GM23338 (cell line): ENCODE data around the gene CEP350. TPM values are rescaled to one million over a fixed set of nuclear protein-coding genes. Genes with fewer than 3 reads are reported as not detected.

ENCODE experiments used
- ATAC-seq: fragments of 200-7000 bp; cut with Tn5 transposase; 3 replicates; pipeline ENCODE4 v1.9.1; 2020
- DNase-seq: peaks from one replicate; pipeline ENCODE4 v3.0.0-alpha.2; 2015; ENCODE audit warnings: low spot score
- H2AFZ ChIP-seq: fragments of 200-600 bp; sonication (generic); 2 replicates; pipeline ENCODE4 v1.8.0; 2016; ENCODE audit warnings: antibody characterized with exemption, mild to moderate bottlenecking, moderate library complexity
- H3F3A ChIP-seq: fragments of 200-600 bp; sonication (generic); replicated peaks from 2 replicates; pipeline ENCODE4 v1.8.0; 2017; ENCODE audit warnings: antibody characterized with exemption, mixed run types, low read depth
- H3K27ac ChIP-seq: fragments of 200-600 bp; sonication (generic); 2 replicates; pipeline ENCODE4 v1.6.1; 2016; ENCODE audit warnings: low read depth
- H3K27me3 ChIP-seq: fragments of 200-600 bp; sonication (generic); 2 replicates; pipeline ENCODE4 v1.8.0; 2016; ENCODE audit warnings: mild to moderate bottlenecking, mixed run types, moderate library complexity; ENCODE audit not compliant: insufficient read depth
- H3K36me3 ChIP-seq: fragments of 200-600 bp; sonication (generic); 2 replicates; pipeline ENCODE4 v1.8.0; 2016; ENCODE audit warnings: mild to moderate bottlenecking; ENCODE audit not compliant: insufficient read depth
- H3K4me1 ChIP-seq: fragments of 200-600 bp; sonication (generic); 2 replicates; pipeline ENCODE4 v1.8.0; 2016; ENCODE audit warnings: mild to moderate bottlenecking, moderate library complexity; ENCODE audit not compliant: insufficient read depth
- H3K4me2 ChIP-seq: fragments of 200-600 bp; sonication (generic); 2 replicates; pipeline ENCODE4 v1.7.1; 2017; ENCODE audit warnings: mixed run types
- H3K4me3 ChIP-seq: fragments of 200-600 bp; sonication (generic); 2 replicates; pipeline ENCODE4 v1.6.1; 2016; ENCODE audit warnings: mixed run types
- H3K79me2 ChIP-seq: fragments of 200-600 bp; sonication (generic); replicated peaks from 2 replicates; pipeline ENCODE4 v1.8.0; 2017; ENCODE audit warnings: mild to moderate bottlenecking; ENCODE audit not compliant: insufficient read depth
- H3K9me2 ChIP-seq: fragments of 200-600 bp; sonication (generic); 2 replicates; pipeline ENCODE4 v1.8.0; 2017; ENCODE audit not compliant: insufficient read depth
- H4K20me1 ChIP-seq: fragments of 200-600 bp; sonication (generic); replicated peaks from 2 replicates; pipeline ENCODE4 v1.8.0; 2017; ENCODE audit warnings: mild to moderate bottlenecking; ENCODE audit not compliant: insufficient read depth
- H3K27ac Mint-ChIP-seq: 2 replicates; pipeline ENCODE4 v1.8.0; 2020; ENCODE audit warnings: inconsistent platforms, mild to moderate bottlenecking, moderate library complexity, mixed read lengths
- H3K27me3 Mint-ChIP-seq: 3 replicates; pipeline ENCODE4 v1.8.0; 2022; ENCODE audit warnings: low read depth, mild to moderate bottlenecking, moderate library complexity, mixed read lengths, inconsistent platforms; ENCODE audit not compliant: insufficient read depth, poor library complexity
- H3K36me3 Mint-ChIP-seq: 3 replicates; pipeline ENCODE4 v1.8.0; 2021; ENCODE audit warnings: low read depth, mild to moderate bottlenecking, inconsistent platforms, moderate library complexity, mixed read lengths
- H3K4me1 Mint-ChIP-seq: 3 replicates; pipeline ENCODE4 v1.8.0; 2020; ENCODE audit warnings: mild to moderate bottlenecking, inconsistent platforms, mixed read lengths
- H3K4me3 Mint-ChIP-seq: 3 replicates; pipeline ENCODE4 v1.8.0; 2021; ENCODE audit warnings: moderate library complexity, mild to moderate bottlenecking, inconsistent platforms, mixed read lengths
- H3K9me3 Mint-ChIP-seq: 3 replicates; pipeline ENCODE4 v1.8.0; 2020; ENCODE audit warnings: moderate library complexity, mild to moderate bottlenecking, inconsistent platforms, mixed read lengths
- CREB1 ChIP-seq: fragments of 250-450 bp; sonication (Bioruptor Pico); IDR thresholded peaks from 2 replicates; pipeline ENCODE4 v1.5.0; 2020; ENCODE audit warnings: low read depth, mild to moderate bottlenecking, moderate library complexity
- EZH2 ChIP-seq: fragments of 200-600 bp; sonication (generic); IDR thresholded peaks from one replicate; pipeline ENCODE4 v1.8.0; 2017; ENCODE audit warnings: antibody characterized with exemption, mild to moderate bottlenecking, low read depth; ENCODE audit not compliant: unreplicated experiment
- EZH2phosphoT487 ChIP-seq: fragments of 200-600 bp; sonication (generic); IDR thresholded peaks from one replicate; pipeline ENCODE4 v1.8.1; 2018; ENCODE audit warnings: antibody characterized with exemption; ENCODE audit not compliant: unreplicated experiment
- JUNB ChIP-seq: IDR thresholded peaks from one replicate; pipeline ENCODE4 v1.6.1; 2016; ENCODE audit warnings: antibody characterized with exemption; ENCODE audit not compliant: unreplicated experiment
- NANOG ChIP-seq: IDR thresholded peaks from 2 replicates; pipeline ENCODE4 v1.6.1; 2016; ENCODE audit warnings: antibody characterized with exemption, borderline replicate concordance
- POLR2AphosphoS5 ChIP-seq: IDR thresholded peaks from 2 replicates; pipeline ENCODE4 v1.6.1; 2016; ENCODE audit warnings: antibody characterized with exemption, low read depth
- STAT1 ChIP-seq: IDR thresholded peaks from one replicate; pipeline ENCODE4 v1.6.1; 2016; ENCODE audit warnings: antibody characterized with exemption; ENCODE audit not compliant: unreplicated experiment
- ZNF114 ChIP-seq: fragments of 250-450 bp; sonication (Bioruptor Pico); IDR thresholded peaks from 2 replicates; pipeline ENCODE4 v1.5.0; 2020; ENCODE audit warnings: mild to moderate bottlenecking, moderate library complexity
- ZNF331 ChIP-seq: fragments of 250-450 bp; sonication (Bioruptor Pico); IDR thresholded peaks from 2 replicates; pipeline ENCODE4 v1.5.0; 2020; ENCODE audit warnings: low read depth, mild to moderate bottlenecking, moderate library complexity
- polyA plus RNA-seq: library from polyadenylated mRNA; unstranded; fragments of >200 nt; fragmentation: Nextera tagmentation; extraction: Ambion mirVana; gene quantifications from 2 replicates; pipeline ENCODE4 v1.2.1, GENCODE V29; 2016
- total RNA-seq: library from RNA; depleted of rRNA; stranded (reverse); fragments of >200 nt; shearing (Covaris generic); gene quantifications from 2 replicates; pipeline ENCODE4 v1.2.3, GENCODE V29; 2014
- TF ChIP-seq, protein P1 (sequence below): IDR thresholded peaks from 2 replicates; pipeline ENCODE4 v1.6.1; 2016; ENCODE audit warnings: antibody characterized with exemption
- TF ChIP-seq, protein P2 (sequence below), 2 experiments: fragments of 200-600 bp in 1 of 2; sonication (generic) in 1 of 2; conservative IDR thresholded peaks; 2 replicates each; pipeline versions ENCODE4 v1.5.1 to v1.6.1; 2016 to 2017; ENCODE audit warnings: antibody characterized with exemption in 2 of 2, low read depth in 2 of 2, mild to moderate bottlenecking in 2 of 2, moderate library complexity in 1 of 2
- TF ChIP-seq, protein P3 (sequence below): fragments of 250-450 bp; sonication (Bioruptor Pico); IDR thresholded peaks from 2 replicates; pipeline ENCODE4 v1.5.0; 2020; ENCODE audit warnings: mild to moderate bottlenecking, moderate library complexity
- TF ChIP-seq, protein P4 (sequence below): IDR thresholded peaks from one replicate; pipeline ENCODE4 v1.6.1; 2018; ENCODE audit warnings: antibody characterized with exemption; ENCODE audit not compliant: unreplicated experiment

CEP350 gene
- total and polyA plus RNA-seq, 2 experiments from 2014 or later = 23.4 to 36.8 TPM

DNA sequence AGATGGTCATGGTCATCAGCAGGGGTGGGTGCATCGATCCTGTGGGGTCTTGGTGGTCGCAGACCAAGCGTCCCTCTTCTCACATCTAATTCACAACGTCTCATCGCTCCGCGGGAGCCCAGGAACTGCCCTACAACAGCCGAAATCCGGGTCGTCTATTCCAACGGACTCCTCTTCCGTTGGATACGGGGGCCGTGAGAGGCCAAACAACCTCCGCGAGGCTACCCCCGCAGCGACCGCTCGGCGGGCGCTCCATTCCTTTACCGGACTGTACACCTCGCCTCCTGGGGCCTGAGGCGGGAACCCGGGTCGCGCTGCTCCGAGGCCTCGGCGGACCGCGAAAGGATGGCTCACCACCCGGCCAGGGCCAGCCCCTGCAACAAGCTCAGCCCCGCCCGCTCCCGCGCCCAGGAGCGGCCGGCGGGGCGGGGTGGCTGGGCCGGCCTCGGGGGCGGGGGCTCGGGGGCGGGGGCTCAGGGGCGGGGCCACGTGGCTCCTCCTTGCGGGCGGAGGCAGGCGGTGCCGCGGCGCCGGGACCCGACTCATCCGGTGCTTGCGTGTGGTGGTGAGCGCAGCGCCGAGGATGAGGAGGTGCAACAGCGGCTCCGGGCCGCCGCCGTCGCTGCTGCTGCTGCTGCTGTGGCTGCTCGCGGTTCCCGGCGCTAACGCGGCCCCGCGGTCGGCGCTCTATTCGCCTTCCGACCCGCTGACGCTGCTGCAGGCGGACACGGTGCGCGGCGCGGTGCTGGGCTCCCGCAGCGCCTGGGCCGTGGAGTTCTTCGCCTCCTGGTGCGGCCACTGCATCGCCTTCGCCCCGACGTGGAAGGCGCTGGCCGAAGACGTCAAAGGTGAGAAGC lies 199.9 kb downstream of the CEP350 start, which contains the start of gene QSOX1:
Gene QSOX1, plus strand, starts transcription at position 545 of the 857 bp plus-strand sequence. Its CDS starts 39 bp downstream, at position 584.
- Histone ChIP-seq H3K9me2 (no peaks in the 10 kb centered on the region; the same call in 1 of the 2 replicates), H3K4me3 (peak within 1 kb of the TSS; percentile 97), H2AFZ (peak within 1 kb of the TSS; percentile 99), H3F3A (no peaks in the 10 kb centered on the region; the same call in 1 of the 2 replicates), H3K4me1 (peaks cover 17% of the 10 kb centered on the region), H3K36me3 (no peaks in the 10 kb centered on the region), H3K4me2 (peak within 1 kb of the TSS; percentile 94), H3K79me2 (peaks cover 31% of the 10 kb centered on the region), H4K20me1 (peaks cover 32% of the 10 kb centered on the region), H3K27ac (no peak within 1 kb of the TSS; the same call in 1 of the 2 replicates), H3K27me3 (peaks cover 34% of the 10 kb centered on the region)
- TF ChIP-seq, protein P1, sequence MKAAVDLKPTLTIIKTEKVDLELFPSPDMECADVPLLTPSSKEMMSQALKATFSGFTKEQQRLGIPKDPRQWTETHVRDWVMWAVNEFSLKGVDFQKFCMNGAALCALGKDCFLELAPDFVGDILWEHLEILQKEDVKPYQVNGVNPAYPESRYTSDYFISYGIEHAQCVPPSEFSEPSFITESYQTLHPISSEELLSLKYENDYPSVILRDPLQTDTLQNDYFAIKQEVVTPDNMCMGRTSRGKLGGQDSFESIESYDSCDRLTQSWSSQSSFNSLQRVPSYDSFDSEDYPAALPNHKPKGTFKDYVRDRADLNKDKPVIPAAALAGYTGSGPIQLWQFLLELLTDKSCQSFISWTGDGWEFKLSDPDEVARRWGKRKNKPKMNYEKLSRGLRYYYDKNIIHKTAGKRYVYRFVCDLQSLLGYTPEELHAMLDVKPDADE = 0 out of 2 replicates have a peak, but pooled peaks have one; percentile 34
- TF ChIP-seq ZNF114 (CRISPR knock-in tag) = no peak
- peak; percentile 82 for TF ChIP-seq POLR2AphosphoS5
- TF ChIP-seq ZNF331 (CRISPR knock-in tag) = no peak
- TF ChIP-seq, protein P2, sequence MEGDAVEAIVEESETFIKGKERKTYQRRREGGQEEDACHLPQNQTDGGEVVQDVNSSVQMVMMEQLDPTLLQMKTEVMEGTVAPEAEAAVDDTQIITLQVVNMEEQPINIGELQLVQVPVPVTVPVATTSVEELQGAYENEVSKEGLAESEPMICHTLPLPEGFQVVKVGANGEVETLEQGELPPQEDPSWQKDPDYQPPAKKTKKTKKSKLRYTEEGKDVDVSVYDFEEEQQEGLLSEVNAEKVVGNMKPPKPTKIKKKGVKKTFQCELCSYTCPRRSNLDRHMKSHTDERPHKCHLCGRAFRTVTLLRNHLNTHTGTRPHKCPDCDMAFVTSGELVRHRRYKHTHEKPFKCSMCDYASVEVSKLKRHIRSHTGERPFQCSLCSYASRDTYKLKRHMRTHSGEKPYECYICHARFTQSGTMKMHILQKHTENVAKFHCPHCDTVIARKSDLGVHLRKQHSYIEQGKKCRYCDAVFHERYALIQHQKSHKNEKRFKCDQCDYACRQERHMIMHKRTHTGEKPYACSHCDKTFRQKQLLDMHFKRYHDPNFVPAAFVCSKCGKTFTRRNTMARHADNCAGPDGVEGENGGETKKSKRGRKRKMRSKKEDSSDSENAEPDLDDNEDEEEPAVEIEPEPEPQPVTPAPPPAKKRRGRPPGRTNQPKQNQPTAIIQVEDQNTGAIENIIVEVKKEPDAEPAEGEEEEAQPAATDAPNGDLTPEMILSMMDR (conservative IDR thresholded peaks at IDR 0.05; ENCODE audit: low read depth in 2 of 2) = no peak
- TF ChIP-seq EZH2phosphoT487 = no peak
- TF ChIP-seq, protein P3, sequence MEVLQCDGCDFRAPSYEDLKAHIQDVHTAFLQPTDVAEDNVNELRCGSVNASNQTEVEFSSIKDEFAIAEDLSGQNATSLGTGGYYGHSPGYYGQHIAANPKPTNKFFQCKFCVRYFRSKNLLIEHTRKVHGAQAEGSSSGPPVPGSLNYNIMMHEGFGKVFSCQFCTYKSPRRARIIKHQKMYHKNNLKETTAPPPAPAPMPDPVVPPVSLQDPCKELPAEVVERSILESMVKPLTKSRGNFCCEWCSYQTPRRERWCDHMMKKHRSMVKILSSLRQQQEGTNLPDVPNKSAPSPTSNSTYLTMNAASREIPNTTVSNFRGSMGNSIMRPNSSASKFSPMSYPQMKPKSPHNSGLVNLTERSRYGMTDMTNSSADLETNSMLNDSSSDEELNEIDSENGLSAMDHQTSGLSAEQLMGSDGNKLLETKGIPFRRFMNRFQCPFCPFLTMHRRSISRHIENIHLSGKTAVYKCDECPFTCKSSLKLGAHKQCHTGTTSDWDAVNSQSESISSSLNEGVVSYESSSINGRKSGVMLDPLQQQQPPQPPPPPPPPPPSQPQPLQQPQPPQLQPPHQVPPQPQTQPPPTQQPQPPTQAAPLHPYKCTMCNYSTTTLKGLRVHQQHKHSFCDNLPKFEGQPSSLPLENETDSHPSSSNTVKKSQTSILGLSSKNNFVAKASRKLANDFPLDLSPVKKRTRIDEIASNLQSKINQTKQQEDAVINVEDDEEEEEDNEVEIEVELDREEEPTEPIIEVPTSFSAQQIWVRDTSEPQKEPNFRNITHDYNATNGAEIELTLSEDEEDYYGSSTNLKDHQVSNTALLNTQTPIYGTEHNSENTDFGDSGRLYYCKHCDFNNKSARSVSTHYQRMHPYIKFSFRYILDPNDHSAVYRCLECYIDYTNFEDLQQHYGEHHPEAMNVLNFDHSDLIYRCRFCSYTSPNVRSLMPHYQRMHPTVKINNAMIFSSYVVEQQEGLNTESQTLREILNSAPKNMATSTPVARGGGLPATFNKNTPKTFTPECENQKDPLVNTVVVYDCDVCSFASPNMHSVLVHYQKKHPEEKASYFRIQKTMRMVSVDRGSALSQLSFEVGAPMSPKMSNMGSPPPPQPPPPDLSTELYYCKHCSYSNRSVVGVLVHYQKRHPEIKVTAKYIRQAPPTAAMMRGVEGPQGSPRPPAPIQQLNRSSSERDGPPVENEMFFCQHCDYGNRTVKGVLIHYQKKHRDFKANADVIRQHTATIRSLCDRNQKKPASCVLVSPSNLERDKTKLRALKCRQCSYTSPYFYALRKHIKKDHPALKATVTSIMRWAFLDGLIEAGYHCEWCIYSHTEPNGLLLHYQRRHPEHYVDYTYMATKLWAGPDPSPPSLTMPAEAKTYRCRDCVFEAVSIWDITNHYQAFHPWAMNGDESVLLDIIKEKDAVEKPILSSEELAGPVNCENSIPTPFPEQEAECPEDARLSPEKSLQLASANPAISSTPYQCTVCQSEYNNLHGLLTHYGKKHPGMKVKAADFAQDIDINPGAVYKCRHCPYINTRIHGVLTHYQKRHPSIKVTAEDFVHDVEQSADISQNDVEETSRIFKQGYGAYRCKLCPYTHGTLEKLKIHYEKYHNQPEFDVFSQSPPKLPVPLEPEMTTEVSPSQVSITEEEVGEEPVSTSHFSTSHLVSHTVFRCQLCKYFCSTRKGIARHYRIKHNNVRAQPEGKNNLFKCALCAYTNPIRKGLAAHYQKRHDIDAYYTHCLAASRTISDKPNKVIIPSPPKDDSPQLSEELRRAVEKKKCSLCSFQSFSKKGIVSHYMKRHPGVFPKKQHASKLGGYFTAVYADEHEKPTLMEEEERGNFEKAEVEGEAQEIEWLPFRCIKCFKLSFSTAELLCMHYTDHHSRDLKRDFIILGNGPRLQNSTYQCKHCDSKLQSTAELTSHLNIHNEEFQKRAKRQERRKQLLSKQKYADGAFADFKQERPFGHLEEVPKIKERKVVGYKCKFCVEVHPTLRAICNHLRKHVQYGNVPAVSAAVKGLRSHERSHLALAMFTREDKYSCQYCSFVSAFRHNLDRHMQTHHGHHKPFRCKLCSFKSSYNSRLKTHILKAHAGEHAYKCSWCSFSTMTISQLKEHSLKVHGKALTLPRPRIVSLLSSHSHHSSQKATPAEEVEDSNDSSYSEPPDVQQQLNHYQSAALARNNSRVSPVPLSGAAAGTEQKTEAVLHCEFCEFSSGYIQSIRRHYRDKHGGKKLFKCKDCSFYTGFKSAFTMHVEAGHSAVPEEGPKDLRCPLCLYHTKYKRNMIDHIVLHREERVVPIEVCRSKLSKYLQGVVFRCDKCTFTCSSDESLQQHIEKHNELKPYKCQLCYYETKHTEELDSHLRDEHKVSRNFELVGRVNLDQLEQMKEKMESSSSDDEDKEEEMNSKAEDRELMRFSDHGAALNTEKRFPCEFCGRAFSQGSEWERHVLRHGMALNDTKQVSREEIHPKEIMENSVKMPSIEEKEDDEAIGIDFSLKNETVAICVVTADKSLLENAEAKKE = no peak
- TF ChIP-seq CREB1 (CRISPR knock-in tag) = 0 out of 2 replicates have a peak, but pooled peaks have one; percentile 19
- TF ChIP-seq EZH2 = no peak
- TF ChIP-seq, protein P4, sequence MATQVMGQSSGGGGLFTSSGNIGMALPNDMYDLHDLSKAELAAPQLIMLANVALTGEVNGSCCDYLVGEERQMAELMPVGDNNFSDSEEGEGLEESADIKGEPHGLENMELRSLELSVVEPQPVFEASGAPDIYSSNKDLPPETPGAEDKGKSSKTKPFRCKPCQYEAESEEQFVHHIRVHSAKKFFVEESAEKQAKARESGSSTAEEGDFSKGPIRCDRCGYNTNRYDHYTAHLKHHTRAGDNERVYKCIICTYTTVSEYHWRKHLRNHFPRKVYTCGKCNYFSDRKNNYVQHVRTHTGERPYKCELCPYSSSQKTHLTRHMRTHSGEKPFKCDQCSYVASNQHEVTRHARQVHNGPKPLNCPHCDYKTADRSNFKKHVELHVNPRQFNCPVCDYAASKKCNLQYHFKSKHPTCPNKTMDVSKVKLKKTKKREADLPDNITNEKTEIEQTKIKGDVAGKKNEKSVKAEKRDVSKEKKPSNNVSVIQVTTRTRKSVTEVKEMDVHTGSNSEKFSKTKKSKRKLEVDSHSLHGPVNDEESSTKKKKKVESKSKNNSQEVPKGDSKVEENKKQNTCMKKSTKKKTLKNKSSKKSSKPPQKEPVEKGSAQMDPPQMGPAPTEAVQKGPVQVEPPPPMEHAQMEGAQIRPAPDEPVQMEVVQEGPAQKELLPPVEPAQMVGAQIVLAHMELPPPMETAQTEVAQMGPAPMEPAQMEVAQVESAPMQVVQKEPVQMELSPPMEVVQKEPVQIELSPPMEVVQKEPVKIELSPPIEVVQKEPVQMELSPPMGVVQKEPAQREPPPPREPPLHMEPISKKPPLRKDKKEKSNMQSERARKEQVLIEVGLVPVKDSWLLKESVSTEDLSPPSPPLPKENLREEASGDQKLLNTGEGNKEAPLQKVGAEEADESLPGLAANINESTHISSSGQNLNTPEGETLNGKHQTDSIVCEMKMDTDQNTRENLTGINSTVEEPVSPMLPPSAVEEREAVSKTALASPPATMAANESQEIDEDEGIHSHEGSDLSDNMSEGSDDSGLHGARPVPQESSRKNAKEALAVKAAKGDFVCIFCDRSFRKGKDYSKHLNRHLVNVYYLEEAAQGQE = no peak
- no peak for TF ChIP-seq JUNB
- TF ChIP-seq NANOG = no peak
- no peak for TF ChIP-seq STAT1
- Mint-ChIP-seq H3K27ac (peak within 1 kb of the TSS; percentile 68), H3K27me3 (peaks cover 18% of the 10 kb centered on the region), H3K4me3 (peak within 1 kb of the TSS; percentile 89), H3K36me3 (no peaks in the 10 kb centered on the region; the same call in 2 of the 3 replicates), H3K4me1 (peaks cover 22% of the 10 kb centered on the region), H3K9me3 (no peaks in the 10 kb centered on the region)
- peak; percentile 90 for DNase-seq
- ATAC-seq = peak; percentile 86
